Measurements from ENCODE around the gene TNK1. TPM values are rescaled to one million over a fixed set of nuclear protein-coding genes. Genes with fewer than 3 reads are reported as not detected.

Gene TNK1
- total and polyA plus RNA-seq, 2 experiments from 2014 or later = 6.1 to 8.9 TPM

GRCh38 chr17:7419819-7420610 lies 39.1 kb downstream of the TNK1 start, which contains the start of gene SPEM1 (continued):
- TF ChIP-seq, protein P1, sequence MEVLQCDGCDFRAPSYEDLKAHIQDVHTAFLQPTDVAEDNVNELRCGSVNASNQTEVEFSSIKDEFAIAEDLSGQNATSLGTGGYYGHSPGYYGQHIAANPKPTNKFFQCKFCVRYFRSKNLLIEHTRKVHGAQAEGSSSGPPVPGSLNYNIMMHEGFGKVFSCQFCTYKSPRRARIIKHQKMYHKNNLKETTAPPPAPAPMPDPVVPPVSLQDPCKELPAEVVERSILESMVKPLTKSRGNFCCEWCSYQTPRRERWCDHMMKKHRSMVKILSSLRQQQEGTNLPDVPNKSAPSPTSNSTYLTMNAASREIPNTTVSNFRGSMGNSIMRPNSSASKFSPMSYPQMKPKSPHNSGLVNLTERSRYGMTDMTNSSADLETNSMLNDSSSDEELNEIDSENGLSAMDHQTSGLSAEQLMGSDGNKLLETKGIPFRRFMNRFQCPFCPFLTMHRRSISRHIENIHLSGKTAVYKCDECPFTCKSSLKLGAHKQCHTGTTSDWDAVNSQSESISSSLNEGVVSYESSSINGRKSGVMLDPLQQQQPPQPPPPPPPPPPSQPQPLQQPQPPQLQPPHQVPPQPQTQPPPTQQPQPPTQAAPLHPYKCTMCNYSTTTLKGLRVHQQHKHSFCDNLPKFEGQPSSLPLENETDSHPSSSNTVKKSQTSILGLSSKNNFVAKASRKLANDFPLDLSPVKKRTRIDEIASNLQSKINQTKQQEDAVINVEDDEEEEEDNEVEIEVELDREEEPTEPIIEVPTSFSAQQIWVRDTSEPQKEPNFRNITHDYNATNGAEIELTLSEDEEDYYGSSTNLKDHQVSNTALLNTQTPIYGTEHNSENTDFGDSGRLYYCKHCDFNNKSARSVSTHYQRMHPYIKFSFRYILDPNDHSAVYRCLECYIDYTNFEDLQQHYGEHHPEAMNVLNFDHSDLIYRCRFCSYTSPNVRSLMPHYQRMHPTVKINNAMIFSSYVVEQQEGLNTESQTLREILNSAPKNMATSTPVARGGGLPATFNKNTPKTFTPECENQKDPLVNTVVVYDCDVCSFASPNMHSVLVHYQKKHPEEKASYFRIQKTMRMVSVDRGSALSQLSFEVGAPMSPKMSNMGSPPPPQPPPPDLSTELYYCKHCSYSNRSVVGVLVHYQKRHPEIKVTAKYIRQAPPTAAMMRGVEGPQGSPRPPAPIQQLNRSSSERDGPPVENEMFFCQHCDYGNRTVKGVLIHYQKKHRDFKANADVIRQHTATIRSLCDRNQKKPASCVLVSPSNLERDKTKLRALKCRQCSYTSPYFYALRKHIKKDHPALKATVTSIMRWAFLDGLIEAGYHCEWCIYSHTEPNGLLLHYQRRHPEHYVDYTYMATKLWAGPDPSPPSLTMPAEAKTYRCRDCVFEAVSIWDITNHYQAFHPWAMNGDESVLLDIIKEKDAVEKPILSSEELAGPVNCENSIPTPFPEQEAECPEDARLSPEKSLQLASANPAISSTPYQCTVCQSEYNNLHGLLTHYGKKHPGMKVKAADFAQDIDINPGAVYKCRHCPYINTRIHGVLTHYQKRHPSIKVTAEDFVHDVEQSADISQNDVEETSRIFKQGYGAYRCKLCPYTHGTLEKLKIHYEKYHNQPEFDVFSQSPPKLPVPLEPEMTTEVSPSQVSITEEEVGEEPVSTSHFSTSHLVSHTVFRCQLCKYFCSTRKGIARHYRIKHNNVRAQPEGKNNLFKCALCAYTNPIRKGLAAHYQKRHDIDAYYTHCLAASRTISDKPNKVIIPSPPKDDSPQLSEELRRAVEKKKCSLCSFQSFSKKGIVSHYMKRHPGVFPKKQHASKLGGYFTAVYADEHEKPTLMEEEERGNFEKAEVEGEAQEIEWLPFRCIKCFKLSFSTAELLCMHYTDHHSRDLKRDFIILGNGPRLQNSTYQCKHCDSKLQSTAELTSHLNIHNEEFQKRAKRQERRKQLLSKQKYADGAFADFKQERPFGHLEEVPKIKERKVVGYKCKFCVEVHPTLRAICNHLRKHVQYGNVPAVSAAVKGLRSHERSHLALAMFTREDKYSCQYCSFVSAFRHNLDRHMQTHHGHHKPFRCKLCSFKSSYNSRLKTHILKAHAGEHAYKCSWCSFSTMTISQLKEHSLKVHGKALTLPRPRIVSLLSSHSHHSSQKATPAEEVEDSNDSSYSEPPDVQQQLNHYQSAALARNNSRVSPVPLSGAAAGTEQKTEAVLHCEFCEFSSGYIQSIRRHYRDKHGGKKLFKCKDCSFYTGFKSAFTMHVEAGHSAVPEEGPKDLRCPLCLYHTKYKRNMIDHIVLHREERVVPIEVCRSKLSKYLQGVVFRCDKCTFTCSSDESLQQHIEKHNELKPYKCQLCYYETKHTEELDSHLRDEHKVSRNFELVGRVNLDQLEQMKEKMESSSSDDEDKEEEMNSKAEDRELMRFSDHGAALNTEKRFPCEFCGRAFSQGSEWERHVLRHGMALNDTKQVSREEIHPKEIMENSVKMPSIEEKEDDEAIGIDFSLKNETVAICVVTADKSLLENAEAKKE (CRISPR knock-in tag; IDR thresholded peaks at IDR 0.05) = no peak
- no peak for TF ChIP-seq ZNF114 (CRISPR knock-in tag; IDR thresholded peaks at IDR 0.05)
- TF ChIP-seq STAT1 (IDR thresholded peaks at IDR 0.05; ENCODE audit: unreplicated experiment) = no peak
- no peak for TF ChIP-seq NANOG (IDR thresholded peaks at IDR 0.05; ENCODE audit: borderline replicate concordance)
- no peak for TF ChIP-seq POLR2AphosphoS5 (IDR thresholded peaks at IDR 0.05; ENCODE audit: low read depth)
- no peak for TF ChIP-seq ETS1 (IDR thresholded peaks at IDR 0.05)
- TF ChIP-seq EZH2 (IDR thresholded peaks at IDR 0.05; ENCODE audit: low read depth, unreplicated experiment) = no peak
- TF ChIP-seq CREB1 (CRISPR knock-in tag; IDR thresholded peaks at IDR 0.05; ENCODE audit: low read depth) = no peak
- no peak for TF ChIP-seq REST (IDR thresholded peaks at IDR 0.05; ENCODE audit: unreplicated experiment)
